Endothelial cell of umbilical vein (primary cell): ENCODE measurements around the gene CCT6A.

Source experiments
- CTCF ChIP-seq, 2 donors: IDR thresholded peaks; 1 replicate in 1 of 2; 2 replicates in 1 of 2; pipeline ENCODE4 v1.5.1; 2011; ENCODE audit warnings: low read length in 2 of 2, mild to moderate bottlenecking in 2 of 2, moderate library complexity in 2 of 2, control low read depth in 1 of 2, inconsistent platforms in 1 of 2, low read depth in 1 of 2; ENCODE audit not compliant: insufficient read depth in 1 of 2; ENCODE audit errors: extremely low read depth in 1 of 2
- MAX ChIP-seq: IDR thresholded peaks from 2 replicates; pipeline ENCODE4 v1.6.1; 2011; ENCODE audit not compliant: insufficient read depth, insufficient read length
- MYC ChIP-seq: IDR thresholded peaks from one replicate; pipeline ENCODE4 v1.6.1; 2011; ENCODE audit warnings: mild to moderate bottlenecking, low read depth, low read length
- POLR2A ChIP-seq: IDR thresholded peaks from 2 replicates; pipeline ENCODE4 v1.6.1; 2012; ENCODE audit warnings: low read depth, mild to moderate bottlenecking, control low read depth, low read length

- TF ChIP-seq CTCF (IDR thresholded peaks at IDR 0.05; ENCODE audit: extremely low read depth in 1 of 2, insufficient read depth in 1 of 2, low read depth in 1 of 2, low read length in 2 of 2) (no peak), MYC (no peak), MAX (no peak), POLR2A (no peak)
These were observed 3.3 kb upstream of the CCT6A start for GRCh38 chr7:56048245-56048644.
